Stimulated activated CD8-positive, alpha-beta memory T cell treated with anti-CD3 and anti-CD28 coated beads, Interleukin-12 subunit alpha, Interleukin-12 subunit beta, amount 100 ng/mL, for 24 hours (primary cell): ENCODE measurements around the gene UBE4B.
A peak's percentile ranks its signal among the peaks of the same experiment; 100 is the strongest.
"Not testable (repeated sequence)": the region's sequence is repeated elsewhere in the genome, so short reads cannot be mapped to it uniquely, and the experiment has no call there.

Experiments used
- DNase-seq: peaks from one replicate; pipeline ENCODE4 v3.0.0-alpha.2; 2020; ENCODE audit errors: extremely low read depth

Gene UBE4B

DNA sequence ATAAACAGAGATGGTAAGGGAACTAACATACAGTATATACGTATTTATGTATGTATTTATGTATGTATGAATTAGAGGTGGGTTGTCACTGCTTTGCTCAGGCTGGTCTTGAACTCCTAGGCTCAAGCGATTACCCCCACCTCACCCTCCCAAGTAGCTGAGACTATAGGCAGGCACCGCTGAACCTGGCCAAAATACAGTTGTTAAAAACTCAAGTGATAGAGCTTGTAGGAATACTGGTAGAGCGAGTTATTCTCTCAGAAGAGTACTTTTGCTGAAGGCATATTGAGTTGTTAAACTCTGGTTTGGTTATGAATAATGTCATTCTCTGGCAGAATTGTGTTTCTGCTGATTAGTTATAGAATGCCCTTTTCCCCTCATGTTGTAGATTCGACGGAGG, 38.9 kb downstream of the UBE4B start:
- DNase-seq: no peak

DNA sequence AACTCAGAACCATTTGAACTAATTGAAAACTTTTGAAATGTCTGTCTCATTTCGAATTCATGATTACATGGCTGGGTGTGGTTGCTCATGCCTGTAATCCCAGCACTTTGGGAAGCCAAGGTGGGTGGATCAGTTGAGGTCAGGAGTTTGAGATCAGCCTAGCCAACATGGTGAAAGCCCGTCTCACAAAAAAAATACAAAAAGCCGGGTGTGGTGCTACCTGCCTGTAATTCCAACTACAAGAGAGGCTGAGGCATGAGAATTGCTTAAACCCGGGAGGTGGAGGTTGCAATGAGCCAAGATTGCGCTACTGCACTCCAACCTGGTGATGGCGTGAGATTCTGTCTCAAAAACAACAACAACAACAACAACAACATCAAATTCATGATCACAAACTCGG, 40.6 kb downstream of the UBE4B start:
- not testable (repeated sequence) for DNase-seq

DNA sequence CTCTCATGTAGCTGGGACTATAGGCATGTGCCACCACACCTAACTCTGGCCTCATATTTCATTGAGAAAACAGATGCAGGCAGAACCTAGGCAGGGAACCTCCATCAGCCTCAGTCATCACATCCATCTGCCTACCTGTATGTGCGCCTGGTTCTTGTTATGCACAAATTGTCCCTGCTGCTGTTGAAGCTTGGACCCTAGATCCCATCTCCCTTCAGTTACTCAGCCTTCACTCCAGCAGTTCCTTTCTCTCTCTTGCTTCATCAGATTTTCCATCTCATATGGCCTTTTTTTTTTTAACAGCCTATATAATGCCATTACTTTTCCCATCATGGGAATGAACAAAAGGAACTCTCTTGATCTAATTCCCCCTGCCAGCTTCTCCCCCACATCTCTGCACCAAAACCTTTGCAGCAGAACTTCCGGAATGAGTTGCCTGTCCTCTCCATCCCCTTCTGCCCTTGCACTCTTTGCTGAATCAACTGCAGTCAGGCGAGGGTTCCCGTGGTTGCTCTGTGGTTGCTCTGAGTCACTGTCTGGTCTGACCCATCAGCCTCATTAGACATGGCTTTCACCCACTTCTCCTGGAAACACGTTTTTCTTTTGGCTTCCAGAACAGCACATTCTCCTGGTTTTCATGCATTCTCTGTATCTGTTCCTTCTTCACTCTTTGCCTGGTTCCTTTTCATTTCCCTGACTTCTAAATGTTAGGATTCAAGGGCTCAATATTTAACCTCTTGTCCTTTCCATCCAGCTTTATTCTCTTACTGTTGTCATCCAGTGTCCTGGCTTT, 41.5 kb downstream of the UBE4B start:
- peak; percentile 15 for DNase-seq

DNA sequence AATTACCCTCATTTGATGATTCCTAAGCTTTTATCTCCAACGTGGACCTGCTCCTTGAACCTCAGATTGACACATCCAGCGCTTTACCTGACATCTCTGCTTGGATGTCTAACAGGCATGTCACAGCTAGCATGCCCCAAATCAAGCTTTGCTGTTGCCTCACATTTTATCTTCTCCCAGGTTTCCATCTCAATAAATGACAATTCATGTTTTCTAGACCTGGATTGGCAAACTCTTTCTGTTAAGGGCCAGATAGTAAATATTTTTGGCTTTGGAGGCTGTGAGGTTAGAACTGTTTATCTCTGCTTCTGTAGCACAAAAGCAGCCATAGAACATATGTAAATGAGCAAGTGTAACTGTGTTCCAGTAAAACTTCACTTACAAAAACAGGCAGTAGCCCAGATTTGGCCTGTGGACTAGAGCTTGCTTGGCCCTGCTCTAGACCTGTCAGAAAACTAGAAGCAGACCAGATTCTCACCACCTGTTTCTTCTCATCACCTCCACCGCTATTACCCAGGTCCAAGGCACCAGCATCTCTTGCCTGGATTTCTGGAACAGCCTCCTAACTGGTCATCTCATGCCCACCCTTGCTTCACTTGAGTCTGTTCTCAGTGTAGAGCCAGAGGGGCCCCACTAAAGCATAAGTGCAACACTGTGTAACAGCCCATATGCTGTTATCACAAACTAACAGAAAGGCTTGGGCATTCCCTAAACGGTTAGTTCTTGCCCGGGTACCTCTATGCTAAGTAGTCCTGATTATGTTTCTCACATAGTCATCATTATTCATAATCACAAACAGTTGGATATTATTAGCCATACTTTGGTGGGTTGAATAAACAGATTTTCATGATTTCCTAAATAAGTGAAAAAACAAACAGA, 42.3 kb downstream of the UBE4B start:
- DNase-seq: no peak

DNA sequence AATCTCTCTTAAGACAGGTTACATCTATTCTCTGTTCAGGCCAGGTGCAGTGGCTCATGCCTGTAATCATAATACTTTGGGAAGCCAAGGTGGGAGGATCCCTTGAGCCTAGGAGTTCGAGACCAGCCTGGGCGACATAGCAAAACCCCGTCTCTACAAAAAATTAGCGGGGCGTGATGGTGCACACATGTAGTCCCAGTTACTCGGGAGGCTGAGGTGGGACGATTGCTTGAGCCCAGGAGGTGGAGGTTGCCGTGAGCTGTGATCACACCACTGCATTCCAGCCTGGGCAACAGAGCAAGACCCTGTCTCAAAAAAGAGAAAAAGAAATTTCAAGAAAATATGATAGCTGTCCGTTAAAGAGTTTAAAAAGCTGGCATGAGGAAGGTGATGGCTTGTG, 43.0 kb downstream of the UBE4B start:
- DNase-seq: no peak

DNA sequence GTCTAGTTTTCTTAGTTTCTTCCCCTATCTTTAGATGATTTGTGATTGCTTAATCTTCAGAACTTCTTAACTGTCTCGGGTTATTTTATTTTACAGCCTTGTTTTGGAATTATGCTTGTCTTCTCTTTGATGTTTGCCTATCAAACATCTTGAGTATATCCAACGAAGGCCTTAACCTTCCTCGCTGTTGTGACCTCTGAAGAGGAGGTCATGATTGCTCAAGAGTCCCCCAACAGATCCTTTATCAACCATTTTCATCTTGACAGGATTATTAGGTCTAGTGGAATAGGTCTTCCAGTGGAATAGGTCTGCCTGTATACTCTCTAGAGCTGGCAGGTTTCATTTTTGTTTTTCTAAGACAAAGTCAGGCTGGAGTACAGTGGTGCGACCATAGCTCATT, 45.7 kb downstream of the UBE4B start:
- no peak for DNase-seq

DNA sequence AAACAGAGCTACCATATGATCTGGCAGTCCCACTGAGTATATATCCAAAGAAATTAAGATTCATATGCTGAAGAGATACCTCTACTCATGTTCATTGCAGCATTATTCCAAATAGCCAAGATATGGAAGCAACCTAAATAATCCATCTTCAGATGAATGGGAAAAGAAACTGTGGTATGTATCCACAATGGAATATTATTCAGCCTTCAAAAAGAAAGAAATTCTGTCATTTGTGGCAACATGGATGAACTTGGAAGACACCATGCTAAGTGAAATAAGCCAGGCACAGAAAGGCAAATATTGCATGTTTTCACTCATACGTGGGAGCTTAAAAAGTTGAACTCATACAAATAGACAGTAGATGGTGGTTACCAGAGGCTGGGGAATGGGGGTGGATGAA, 47.8 kb downstream of the UBE4B start:
- no peak for DNase-seq

DNA sequence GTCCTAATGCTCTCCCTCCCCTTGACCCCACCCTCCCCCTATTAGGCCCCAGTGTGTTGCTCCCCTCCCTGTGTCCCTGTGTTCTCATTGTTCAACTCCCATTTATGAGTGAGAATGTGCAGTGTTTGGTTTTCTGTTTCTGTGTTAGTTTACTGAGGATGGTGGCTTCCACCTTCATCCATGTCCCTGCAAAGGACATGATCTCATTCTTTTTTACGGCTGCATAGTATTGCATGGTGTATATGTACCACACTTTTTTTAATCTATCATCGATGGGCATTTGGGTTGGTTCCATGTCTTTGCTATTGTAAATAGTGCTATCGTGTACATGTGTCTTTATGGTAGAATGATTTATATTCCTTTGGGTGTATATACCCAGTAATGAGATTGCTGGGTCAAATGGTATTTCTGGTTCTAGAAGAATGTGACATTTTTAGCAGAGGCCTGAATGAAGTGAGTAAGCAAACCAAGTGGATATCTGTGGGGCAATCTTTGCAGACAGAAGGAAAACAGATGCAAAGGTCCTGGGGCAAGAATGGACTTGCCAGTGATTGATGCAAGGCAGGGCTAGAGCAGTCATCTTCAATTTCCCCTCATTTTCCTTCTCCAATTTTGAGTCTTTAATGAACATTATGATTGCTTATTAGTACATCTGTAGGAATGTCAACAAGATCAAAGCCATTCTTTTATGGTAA, 50.2 kb downstream of the UBE4B start:
- DNase-seq: no peak

DNA sequence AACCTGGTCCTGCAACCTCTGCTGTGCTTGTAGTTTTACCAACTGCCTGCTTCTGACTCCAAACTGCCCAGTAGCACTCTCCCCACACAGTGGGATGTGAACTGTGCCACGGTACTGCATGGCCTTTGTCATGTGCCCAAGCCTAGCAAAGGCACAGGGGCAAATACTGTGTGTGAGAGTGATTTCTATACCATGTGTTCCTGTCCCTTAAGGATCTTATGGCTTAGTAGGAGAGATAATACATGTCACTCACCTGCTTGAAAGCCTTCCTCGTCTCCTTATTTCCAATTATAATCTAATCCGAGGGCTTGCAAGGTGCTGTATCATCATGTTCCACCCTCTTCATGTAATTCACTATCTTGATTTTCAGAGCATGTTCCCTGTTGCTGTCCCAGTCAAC, 51.3 kb downstream of the UBE4B start:
- no peak for DNase-seq

DNA sequence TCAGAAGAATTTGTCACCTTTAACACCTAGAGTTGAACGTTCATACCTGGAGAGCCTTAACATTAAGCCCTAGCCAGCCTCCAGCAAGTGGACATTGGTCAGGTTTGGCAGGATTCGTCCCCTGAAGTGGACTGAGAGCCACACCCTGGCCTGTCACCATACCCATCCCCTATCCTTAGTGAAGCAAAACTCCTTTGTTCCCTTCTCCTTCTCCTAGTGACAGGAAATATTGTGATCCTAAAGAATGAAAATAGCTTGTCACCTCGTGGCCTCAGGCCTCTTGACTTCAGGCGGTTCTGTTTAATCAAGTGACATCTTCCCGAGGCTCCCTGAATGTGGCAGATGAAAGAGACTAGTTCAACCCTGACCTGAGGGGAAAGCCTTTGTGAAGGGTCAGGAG, 52.3 kb downstream of the UBE4B start:
- DNase-seq: no peak

DNA sequence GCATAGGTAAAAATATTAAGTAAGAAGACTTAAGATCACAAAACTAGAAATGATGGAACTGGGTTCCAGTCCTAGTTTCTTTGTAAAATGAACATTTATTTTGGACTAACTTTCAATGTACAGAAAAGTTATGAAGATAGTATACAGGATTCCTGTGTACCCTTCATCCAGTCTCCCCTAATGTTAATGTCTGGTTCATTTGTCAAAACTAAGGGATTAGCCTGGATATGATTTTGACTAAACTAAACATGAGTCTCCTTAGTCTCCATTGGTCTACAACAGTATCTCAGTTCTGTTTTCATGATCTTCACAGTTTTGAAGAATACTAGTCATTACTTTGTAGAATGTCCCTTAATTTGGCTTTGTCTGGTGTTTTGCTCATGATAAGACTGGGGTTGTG, 54.5 kb downstream of the UBE4B start:
- no peak for DNase-seq

DNA sequence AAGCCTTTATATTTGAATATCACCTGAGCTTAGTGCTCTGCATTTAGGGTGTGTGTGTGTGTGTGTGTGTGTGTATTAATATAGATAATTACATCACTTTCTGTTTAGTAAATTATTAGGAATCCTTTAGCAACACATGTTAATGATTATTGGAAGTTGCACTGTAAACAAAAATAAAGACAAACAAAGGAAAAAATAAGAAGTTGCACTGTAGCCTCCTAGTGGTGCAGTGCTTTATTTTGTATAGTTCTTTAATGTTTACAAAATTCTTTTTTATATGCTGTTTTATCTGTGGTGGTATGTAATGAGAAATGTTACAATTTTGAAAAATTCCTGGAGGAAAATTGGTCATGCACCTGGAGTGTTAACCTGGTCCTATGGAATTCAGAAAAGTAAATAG, 69.2 kb downstream of the UBE4B start:
- no peak for DNase-seq

DNA sequence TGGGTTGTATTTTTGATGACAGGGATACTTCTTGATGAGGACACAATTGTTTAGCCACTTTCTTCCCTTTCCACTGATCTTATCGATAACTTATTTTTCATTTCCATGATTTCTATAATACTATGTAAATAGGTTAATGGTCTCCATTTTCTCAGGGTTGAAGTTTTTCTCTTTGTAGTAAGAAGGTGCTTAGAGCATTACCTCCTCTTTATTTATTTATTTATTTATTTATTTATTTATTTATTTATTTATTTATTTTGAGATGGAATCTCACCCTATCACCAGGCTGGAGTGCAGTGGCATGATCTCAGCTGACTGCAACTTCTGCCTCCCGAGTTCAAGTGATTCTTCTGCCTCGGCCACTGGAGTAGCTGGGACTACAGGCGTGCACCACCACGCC, 70.4 kb downstream of the UBE4B start:
- no peak for DNase-seq

DNA sequence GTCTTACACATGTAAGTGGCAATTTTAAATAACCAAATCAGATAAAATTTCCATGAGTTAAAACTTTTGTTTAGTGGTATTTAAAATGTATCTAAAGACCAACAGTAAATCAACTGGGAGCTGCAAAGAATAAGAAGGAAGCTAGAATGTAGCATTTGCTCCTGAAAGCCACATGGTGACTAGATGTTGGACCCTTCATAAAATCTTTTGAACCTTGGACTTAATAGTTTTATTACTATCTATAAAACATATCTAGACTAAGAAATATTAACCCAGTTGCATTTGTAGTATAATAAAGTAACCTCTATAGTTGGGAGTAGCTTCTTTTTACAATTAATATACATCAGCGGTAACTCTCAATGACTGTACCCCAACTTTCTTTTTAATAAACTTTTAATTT, 72.1 kb downstream of the UBE4B start:
- DNase-seq: no peak

DNA sequence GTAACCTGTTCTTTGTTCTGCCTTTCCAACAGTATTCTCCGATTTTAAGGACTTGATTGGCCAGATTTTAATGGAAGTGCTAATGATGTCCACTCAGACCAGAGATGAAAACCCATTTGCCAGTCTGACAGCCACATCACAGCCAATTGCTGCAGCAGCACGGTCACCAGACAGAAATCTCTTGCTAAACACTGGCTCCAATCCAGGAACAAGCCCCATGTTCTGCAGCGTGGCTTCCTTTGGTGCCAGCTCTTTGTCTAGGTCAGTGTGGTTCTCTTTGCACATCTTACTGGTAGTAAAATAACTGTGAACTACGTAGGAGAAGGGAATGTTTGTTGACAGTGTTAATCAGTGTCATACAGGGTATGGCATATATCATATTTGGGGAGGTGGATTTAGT, 72.7 kb downstream of the UBE4B start:
- DNase-seq: no peak

DNA sequence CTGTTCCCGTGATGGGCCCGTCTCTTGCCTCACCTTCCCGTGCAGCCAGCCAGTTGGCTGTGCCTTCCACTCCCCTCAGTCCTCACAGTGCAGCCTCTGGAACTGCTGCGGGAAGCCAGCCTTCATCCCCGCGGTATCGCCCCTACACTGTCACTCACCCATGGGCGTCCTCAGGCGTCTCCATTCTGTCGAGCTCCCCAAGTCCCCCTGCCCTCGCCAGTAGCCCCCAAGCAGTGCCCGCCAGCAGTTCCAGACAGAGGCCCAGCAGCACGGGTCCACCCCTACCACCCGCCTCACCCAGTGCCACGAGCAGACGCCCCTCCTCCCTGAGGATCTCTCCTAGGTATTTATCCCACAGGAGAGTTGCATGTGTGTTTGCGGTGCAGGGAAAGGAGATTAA, 73.5 kb downstream of the UBE4B start:
- DNase-seq: no peak

DNA sequence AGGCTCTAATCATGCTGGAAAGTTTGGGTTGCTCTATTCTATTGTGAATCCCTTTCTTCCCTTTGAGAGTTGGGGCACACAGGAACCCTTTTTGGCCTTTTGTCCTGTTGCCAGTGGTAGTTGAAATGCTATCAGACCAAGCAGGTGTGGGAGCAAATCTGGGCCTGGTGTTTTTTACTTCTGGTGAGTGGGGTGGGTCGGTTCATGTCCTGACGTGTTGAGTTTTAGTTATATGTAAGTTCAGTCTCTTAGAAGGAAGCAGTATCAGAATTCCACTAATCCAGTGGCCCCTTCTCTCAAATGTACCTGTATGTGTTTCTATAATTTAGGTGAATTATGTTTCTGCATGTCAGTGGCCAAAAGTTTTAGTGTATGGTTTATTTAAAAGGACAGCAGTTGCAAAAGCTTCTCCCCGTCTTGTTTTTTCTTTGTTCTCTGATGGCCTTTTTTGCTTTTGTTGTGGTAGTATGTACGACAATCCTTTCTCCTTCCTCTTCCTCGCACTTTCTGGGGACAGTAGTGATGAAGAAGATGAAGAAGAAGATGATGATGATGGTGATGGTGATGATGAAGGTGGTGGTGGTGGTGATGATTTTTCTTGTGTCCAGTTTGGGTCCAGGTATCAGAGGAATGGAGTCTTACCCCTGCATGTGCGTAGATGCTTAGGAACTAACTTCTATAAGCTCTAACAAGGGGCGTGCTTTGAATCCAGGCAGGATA, 74.2 kb downstream of the UBE4B start:
- no peak for DNase-seq

DNA sequence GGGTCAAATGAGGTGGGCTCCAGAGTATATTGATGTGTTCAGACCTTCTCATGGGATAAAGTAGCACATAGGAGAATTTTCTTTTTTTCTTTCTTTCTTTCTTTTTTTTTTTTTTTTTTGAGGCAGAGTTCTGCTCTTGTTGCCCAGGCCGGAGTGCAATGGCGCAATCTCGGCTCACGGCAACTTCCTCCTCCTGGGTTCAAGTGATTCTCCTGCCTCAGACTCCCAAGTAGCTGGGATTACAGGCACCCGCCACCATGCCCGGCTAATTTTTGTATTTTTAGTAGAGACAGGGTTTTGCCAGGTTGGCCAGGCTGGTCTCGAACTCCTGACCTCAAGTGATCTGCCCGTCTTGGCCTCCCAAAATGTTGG, 74.7 kb downstream of the UBE4B start:
- DNase-seq: not testable (repeated sequence)

DNA sequence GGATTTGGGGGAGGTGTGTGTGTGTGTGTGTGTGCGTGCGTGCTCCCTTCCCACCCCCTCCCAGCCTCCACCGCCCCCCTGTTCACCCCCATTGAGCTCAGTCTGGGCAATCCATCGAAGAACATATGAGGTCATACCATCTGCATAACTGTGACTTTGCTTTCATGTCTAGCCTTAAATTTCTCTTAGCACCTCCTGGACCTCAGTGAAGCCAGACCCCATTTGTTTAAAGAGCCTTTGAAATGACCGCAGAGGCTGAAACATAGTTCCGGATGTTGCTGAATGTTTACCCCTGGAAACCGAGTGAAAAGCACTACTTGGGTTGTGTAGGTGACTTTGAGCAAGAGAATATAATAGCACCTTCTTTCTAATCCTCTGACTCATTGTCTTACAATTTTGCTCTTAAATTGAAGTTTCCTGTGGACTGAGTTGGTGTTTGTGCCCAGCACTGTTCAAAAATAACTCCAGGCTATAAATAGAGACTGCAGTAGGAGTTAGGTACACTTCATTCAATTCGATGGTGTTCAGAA, 75.4 kb downstream of the UBE4B start:
- no peak for DNase-seq

DNA sequence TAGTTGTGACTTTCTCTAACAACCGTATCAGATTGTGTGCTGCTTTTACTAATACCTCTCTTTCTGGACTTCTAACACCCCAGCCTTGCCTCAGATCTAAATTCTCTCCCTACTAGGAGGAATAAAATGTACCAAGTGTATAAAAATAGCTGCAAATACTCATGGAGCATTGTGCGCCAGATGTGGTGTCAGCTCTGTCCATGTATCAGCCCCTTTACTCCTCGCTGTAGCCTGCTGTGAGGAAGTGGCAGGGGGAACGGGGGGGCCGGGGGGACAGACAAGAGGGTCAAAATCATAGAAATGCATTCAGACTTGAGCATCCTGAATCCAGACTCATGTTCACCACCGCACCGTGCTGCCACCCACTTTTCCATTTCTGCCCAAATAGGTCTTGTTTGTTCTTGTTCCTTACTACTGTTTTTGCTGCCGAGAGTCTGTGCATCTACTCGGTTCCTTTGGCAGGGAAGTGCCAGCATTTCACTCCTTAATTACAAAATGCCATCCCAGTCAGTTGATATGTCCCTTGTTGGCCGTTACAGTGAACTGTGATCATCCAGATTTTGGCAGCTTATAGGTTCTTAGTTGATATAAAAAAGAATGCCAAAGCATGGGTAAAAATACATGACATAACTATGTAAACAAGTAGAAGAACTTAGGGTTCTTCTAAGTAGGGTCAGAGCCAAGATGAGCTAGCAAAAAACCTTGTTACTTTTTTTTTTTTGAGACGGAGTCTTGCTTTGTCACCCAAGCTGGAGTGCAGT, 76.4 kb downstream of the UBE4B start:
- DNase-seq: no peak

DNA sequence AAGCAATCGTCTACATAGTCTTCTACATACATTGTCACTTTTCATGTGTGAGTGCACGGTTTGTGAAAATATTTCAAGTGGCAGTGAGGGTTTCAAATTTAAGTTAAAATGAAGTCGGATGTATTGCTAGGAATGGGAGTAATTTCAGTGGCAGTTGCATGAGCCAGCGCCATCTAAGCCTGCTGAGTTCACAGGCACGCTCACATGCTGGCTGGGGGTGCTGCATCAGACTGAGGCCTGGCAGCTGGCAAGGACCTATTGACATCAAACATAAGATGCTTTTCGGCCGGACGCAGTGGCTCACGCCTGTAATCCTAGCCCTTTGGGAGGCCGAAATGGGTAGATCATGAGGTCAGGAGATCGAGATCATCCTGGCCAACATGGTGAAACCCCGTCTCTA, 80.7 kb downstream of the UBE4B start:
- no peak for DNase-seq
